GM12878 (cell line): Measurements from ENCODE around the gene BRF1. TPM values are rescaled to one million over a fixed set of nuclear protein-coding genes. Genes with fewer than 3 reads are reported as not detected.

ENCODE experiments used
- ATAC-seq: fragments of 200-7000 bp; cut with Tn5 transposase; 3 replicates; pipeline ENCODE4 v1.9.1; 2020; ENCODE audit warnings: mild to moderate bottlenecking, moderate library complexity
- BruUV-seq: library from RNA; stranded (reverse); fragments of 400-500 nt; replicated peaks from 2 replicates; lab custom pipeline; 2021; lab: Mats Ljungman, UMichigan
- CTCF ChIA-PET: fragments of 300-600 bp; sonication (Branson Sonifier 250); formaldehyde crosslinking; extraction: SDS; loops from one replicate; lab custom pipeline; 2021; ENCODE audit warnings: inconsistent platforms; lab: Yijun Ruan, JAX
- POLR2A ChIA-PET: fragments of 350-600 bp; formaldehyde crosslinking; extraction: SDS; loops from one replicate; lab custom pipeline; 2021; ENCODE audit warnings: inconsistent platforms; lab: Charles Lee
- RAD21 ChIA-PET: fragments of 300-600 bp; sonication (Branson Sonifier 250); formaldehyde crosslinking; loops from one replicate; lab custom pipeline; 2023; ENCODE audit warnings: antibody characterized with exemption; ENCODE audit not compliant: unreplicated experiment; lab: Charles Lee
- SMC1A ChIA-PET: fragments of 300-600 bp; sonication (Branson Sonifier 250); formaldehyde crosslinking; loops from one replicate; lab custom pipeline; 2023; ENCODE audit not compliant: unreplicated experiment, uncharacterized antibody; lab: Charles Lee
- DNase-seq: peaks from one replicate; pipeline ENCODE4 v3.0.0-alpha.2; 2011; ENCODE audit warnings: low read depth, low spot score
- FAIRE-seq: peaks from 3 replicates; lab custom pipeline; 2011; peaks lifted over from hg19 to GRCh38; lab: Jason Lieb, UNC
- H2AFZ ChIP-seq: 2 replicates; pipeline ENCODE4 v1.6.0; 2011; ENCODE audit warnings: low read depth, low read length, control low read depth; ENCODE audit not compliant: control insufficient read depth
- H3K27ac ChIP-seq: 2 replicates; pipeline ENCODE4 v1.5.1; 2011; ENCODE audit warnings: control low read depth; ENCODE audit not compliant: control insufficient read depth, insufficient read depth
- H3K27me3 ChIP-seq, 2 experiments: replicated peaks in 1 of 2; 2 replicates each; pipeline versions ENCODE4 v1.6.0 to v1.6.1; 2011; ENCODE audit warnings: low read length in 1 of 2; ENCODE audit not compliant: control insufficient read depth in 2 of 2, insufficient read depth in 2 of 2
- H3K36me3 ChIP-seq, 2 experiments: 2 replicates each; pipeline ENCODE4 v1.5.1; 2011; ENCODE audit warnings: low read length in 1 of 2; ENCODE audit not compliant: control insufficient read depth in 2 of 2, insufficient read depth in 2 of 2
- H3K4me1 ChIP-seq: 2 replicates; pipeline ENCODE4 v1.6.1; 2011; ENCODE audit warnings: mild to moderate bottlenecking, low read length, moderate library complexity, mixed read lengths; ENCODE audit not compliant: control insufficient read depth, insufficient read depth
- H3K4me2 ChIP-seq: 2 replicates; pipeline ENCODE4 v1.6.0; 2011; ENCODE audit warnings: control low read depth; ENCODE audit not compliant: control insufficient read depth, insufficient read depth
- H3K4me3 ChIP-seq: fragments of 200-600 bp; sonication (generic); 2 replicates; pipeline ENCODE4 v1.5.1; 2016
- H3K79me2 ChIP-seq: 2 replicates; pipeline ENCODE4 v1.6.0; 2011; ENCODE audit warnings: low read length; ENCODE audit not compliant: control insufficient read depth, insufficient read depth
- H3K9ac ChIP-seq: 2 replicates; pipeline ENCODE4 v1.8.0; 2011; ENCODE audit warnings: low read length, control low read depth, mixed read lengths; ENCODE audit not compliant: control insufficient read depth, insufficient read depth
- H3K9me3 ChIP-seq: replicated peaks from 3 replicates; pipeline ENCODE4 v1.5.1; 2011; ENCODE audit warnings: mild to moderate bottlenecking, low read length; ENCODE audit not compliant: control insufficient read depth, insufficient read depth
- H4K20me1 ChIP-seq: 2 replicates; pipeline ENCODE4 v1.6.0; 2011; ENCODE audit not compliant: control insufficient read depth, insufficient read depth
- BCL3 ChIP-seq: IDR thresholded peaks from 2 replicates; pipeline ENCODE4 v1.6.1; 2011; ENCODE audit warnings: borderline replicate concordance, low read depth, mild to moderate bottlenecking, moderate library complexity, low read length; ENCODE audit not compliant: insufficient read depth, poor library complexity, severe bottlenecking
- CBX3 ChIP-seq: fragments of 200-600 bp; sonication (generic); IDR thresholded peaks from 2 replicates; pipeline ENCODE4 v1.6.1; 2016; ENCODE audit warnings: low read depth, borderline replicate concordance
- CHD2 ChIP-seq: IDR thresholded peaks from 2 replicates; pipeline ENCODE4 v1.6.1; 2011; ENCODE audit warnings: low read depth, low read length, improper control_type of control experiment, borderline replicate concordance
- ETV6 ChIP-seq, 2 experiments: fragments of 450-650 bp in 1 of 2; IDR thresholded peaks in 1 of 2; conservative IDR thresholded peaks in 1 of 2; 2 replicates each; pipeline ENCODE4 v1.6.1; 2014; ENCODE audit warnings: antibody characterized with exemption in 1 of 2, borderline replicate concordance in 1 of 2, low read depth in 1 of 2, mild to moderate bottlenecking in 1 of 2, moderate library complexity in 1 of 2
- EZH2 ChIP-seq: IDR thresholded peaks from 2 replicates; pipeline ENCODE4 v1.6.1; 2012; ENCODE audit warnings: low read depth, mild to moderate bottlenecking, control low read depth, inconsistent platforms, low read length, borderline replicate concordance; ENCODE audit not compliant: control insufficient read depth
- HSF1 ChIP-seq: fragments of 150-350 bp; IDR thresholded peaks from 2 replicates; pipeline ENCODE4 v1.6.1; 2014; ENCODE audit warnings: mild to moderate bottlenecking, low read depth, low read length
- IRF5 ChIP-seq: fragments of 450-650 bp; IDR thresholded peaks from 2 replicates; pipeline ENCODE4 v1.6.1; 2017; ENCODE audit warnings: borderline replicate concordance
- MYC ChIP-seq: IDR thresholded peaks from 2 replicates; pipeline ENCODE4 v1.6.1; 2011; ENCODE audit warnings: mild to moderate bottlenecking, low read length, moderate library complexity, inconsistent platforms; ENCODE audit not compliant: insufficient read depth, insufficient replicate concordance, insufficient read length, severe bottlenecking
- NBN ChIP-seq: fragments of 450-650 bp; IDR thresholded peaks from 2 replicates; pipeline ENCODE4 v1.6.1; 2016
- NR2F1 ChIP-seq: fragments of 450-650 bp; conservative IDR thresholded peaks from 2 replicates; pipeline ENCODE4 v1.6.1; 2017; ENCODE audit warnings: mild to moderate bottlenecking
- POLR2AphosphoS5 ChIP-seq: IDR thresholded peaks from 2 replicates; pipeline ENCODE4 v1.6.1; 2011; ENCODE audit warnings: mild to moderate bottlenecking, low read length, inconsistent platforms
- RELB ChIP-seq: fragments of 450-650 bp; IDR thresholded peaks from 2 replicates; pipeline ENCODE4 v1.6.1; 2017; ENCODE audit warnings: low read depth, mild to moderate bottlenecking, moderate library complexity
- SMARCA5 ChIP-seq: fragments of 450-650 bp; IDR thresholded peaks from 2 replicates; pipeline ENCODE4 v1.6.1; 2017; ENCODE audit warnings: mild to moderate bottlenecking
- SMC3 ChIP-seq: IDR thresholded peaks from 2 replicates; pipeline ENCODE4 v1.6.1; 2011; ENCODE audit warnings: low read length, improper control_type of control experiment, borderline replicate concordance
- ZNF622 ChIP-seq: fragments of 450-650 bp; IDR thresholded peaks from 2 replicates; pipeline ENCODE4 v1.6.1; 2017; ENCODE audit warnings: mild to moderate bottlenecking, inconsistent platforms
- WGBS: methylation state at CpG from one replicate; pipeline ENCODE4 v1.1.6; 2016; ENCODE audit warnings: low lambda C conversion rate; ENCODE audit not compliant: insufficient replicate concordance, insufficient coverage; ENCODE audit errors: missing lambda C conversion rate; 5-methylcytosine and 5-hydroxymethylcytosine counted together
- in situ Hi-C: fragments of 300-500 bp; cut with MboI; formaldehyde crosslinking; loops from 9 replicates; pipeline ENCODE4 v1.14.3; 2018; ENCODE audit warnings: mixed read lengths
- intact Hi-C: fragments of 100-400 bp; cut with micrococcal nuclease; formaldehyde crosslinking; loops from one replicate; pipeline ENCODE4 v1.14.2; 2022; ENCODE audit not compliant: unreplicated experiment
- polyA plus RNA-seq, 11 experiments: library from polyadenylated mRNA; depleted of rRNA in 4 of 11; unstranded in 6 of 11; stranded (reverse) in 5 of 11; fragments of >200 nt; fragmentation: Nextera tagmentation in 4 of 11; fragmentation: Illumina TruSeq in 1 of 11; extraction: Ambion mirVana in 4 of 11; extraction: Trizol in 1 of 11; gene quantifications; 1 replicate in 1 of 11; 2 replicates in 10 of 11; pipeline versions ENCODE4 v1.2.1 to v1.2.3, GENCODE V29; 2011 to 2016; ENCODE audit warnings: inconsistent platforms in 2 of 11, missing spikeins in 2 of 11, low read depth in 1 of 11
- total RNA-seq, 4 experiments: library from RNA; depleted of rRNA in 3 of 4; stranded (reverse); fragments of >200 nt in 3 of 4; fragmentation: Illumina TruSeq in 1 of 4; extraction: Trizol in 1 of 4; gene quantifications; 2 replicates each; pipeline versions ENCODE4 v1.2.1 to v1.2.3, GENCODE V29; 2013 to 2021
- TF ChIP-seq, protein P1 (sequence below): fragments of 450-650 bp; IDR thresholded peaks from 2 replicates; pipeline ENCODE4 v1.6.1; 2016; ENCODE audit warnings: mild to moderate bottlenecking

BRF1 gene
- total and polyA plus RNA-seq, 10 of the 15 experiments (the other 5 are each of a cell fraction or from before 2014, with no cell fraction given) = 0.21 to 33.5 (median 10.7) TPM

DNA sequence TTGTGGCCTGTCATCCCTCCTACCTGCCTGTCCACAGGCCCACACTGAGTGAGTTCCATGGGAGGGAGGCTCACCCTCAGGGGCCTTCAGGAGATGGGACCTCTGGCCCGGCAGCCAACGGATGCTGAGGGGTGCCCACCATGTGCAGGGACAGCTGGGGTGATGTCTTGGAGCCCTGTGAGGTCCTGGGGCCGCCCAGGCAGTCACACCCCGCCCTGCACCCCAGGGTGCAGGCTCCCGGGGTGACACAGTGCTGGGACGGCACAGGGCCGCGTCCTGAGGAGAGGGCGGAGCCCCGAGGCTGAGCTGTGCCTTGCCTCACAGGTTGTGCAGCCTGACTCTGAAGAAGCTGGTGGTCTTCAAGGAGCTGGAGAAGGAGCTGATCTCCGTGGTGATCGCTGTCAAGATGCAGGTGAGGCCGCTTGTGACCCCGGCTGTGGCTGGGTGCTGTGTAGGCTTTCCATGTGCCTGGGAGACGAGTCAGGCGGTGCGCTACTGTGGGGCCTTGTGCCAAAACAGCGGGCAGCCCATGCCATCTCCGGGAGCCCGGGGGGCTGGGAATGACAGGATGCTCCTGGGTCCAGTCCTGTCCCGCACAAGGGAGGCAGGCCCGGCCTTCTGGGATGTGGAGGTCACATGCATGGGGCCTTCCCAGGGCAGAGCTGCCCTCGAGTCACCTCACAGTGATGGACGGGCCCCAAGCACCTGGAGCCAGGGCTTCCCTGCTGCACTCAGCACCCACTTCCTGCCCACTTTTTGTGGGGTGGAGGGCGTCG, 47.6 kb upstream of the BRF1 start:
- intact Hi-C loops (no loop called here), in situ Hi-C loops (no loop called here)
- Histone ChIP-seq H3K4me2 (no peak overlapping the region), H3K9ac (no peak overlapping the region), H3K4me3 (no peak overlapping the region), H3K27me3 (no peaks in the 10 kb centered on the region), H3K9me3 (no peaks in the 10 kb centered on the region), H4K20me1 (no peaks in the 10 kb centered on the region; the same call in 1 of the 2 replicates), H3K4me1 (no peaks in the 10 kb centered on the region; the same call in 1 of the 2 replicates), H3K27ac (no peak overlapping the region), H3K79me2 (no peaks in the 10 kb centered on the region), H2AFZ (no peak overlapping the region), H3K36me3 (no peaks in the 10 kb centered on the region)
- FAIRE-seq (no peak), ATAC-seq (no peak), DNase-seq (no peak)
- no TSS peak for BruUV-seq
- WGBS = 76% methylated on average over 26 of the region's 26 CpGs
- POLR2A ChIA-PET = no interaction called here
- TF ChIP-seq CBX3 (no peak), POLR2AphosphoS5 (no peak), RELB (no peak), EZH2 (no peak), ZNF622 (no peak), CHD2 (no peak), SMC3 (no peak), NR2F1 (no peak), NBN (no peak), BCL3 (no peak), MYC (no peak), ETV6 (conservative IDR thresholded peaks at IDR 0.05 in 1 of 2, IDR thresholded peaks at IDR 0.05 in 1 of 2; ENCODE audit: borderline replicate concordance in 1 of 2, low read depth in 1 of 2) (no peak), SMARCA5 (no peak), IRF5 (no peak), HSF1 (no peak)
- TF ChIP-seq, protein P1, sequence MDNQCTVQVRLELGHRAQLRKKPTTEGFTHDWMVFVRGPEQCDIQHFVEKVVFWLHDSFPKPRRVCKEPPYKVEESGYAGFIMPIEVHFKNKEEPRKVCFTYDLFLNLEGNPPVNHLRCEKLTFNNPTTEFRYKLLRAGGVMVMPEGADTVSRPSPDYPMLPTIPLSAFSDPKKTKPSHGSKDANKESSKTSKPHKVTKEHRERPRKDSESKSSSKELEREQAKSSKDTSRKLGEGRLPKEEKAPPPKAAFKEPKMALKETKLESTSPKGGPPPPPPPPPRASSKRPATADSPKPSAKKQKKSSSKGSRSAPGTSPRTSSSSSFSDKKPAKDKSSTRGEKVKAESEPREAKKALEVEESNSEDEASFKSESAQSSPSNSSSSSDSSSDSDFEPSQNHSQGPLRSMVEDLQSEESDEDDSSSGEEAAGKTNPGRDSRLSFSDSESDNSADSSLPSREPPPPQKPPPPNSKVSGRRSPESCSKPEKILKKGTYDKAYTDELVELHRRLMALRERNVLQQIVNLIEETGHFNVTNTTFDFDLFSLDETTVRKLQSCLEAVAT = no peak
- SMC1A ChIA-PET = no interaction called here
- CTCF ChIA-PET = no interaction called here
- RAD21 ChIA-PET = no interaction called here
